Neutrophil (primary cell): ENCODE measurements around the gene OSBP.

ENCODE experiments used
- H3K27ac ChIP-seq: fragments of 200-600 bp; sonication (generic); 2 replicates; pipeline ENCODE4 v1.5.1; 2016; ENCODE audit warnings: mild to moderate bottlenecking, moderate library complexity
- H3K27me3 ChIP-seq: fragments of 200-600 bp; sonication (generic); 2 replicates; pipeline ENCODE4 v1.6.0; 2016; ENCODE audit warnings: mild to moderate bottlenecking
- H3K36me3 ChIP-seq: fragments of 200-600 bp; sonication (generic); 2 replicates; pipeline ENCODE4 v1.5.1; 2017
- H3K4me1 ChIP-seq, 2 experiments: fragments of 200-600 bp in 1 of 2; sonication (generic) in 1 of 2; 1 replicate in 1 of 2; 2 replicates in 1 of 2; pipeline versions ENCODE4 v1.5.1 to v1.6.1; 2013 to 2016; ENCODE audit warnings: low read depth in 1 of 2, low read length in 1 of 2, mild to moderate bottlenecking in 1 of 2, moderate library complexity in 1 of 2; ENCODE audit not compliant: control insufficient read depth in 1 of 2, insufficient read depth in 1 of 2
- H3K4me3 ChIP-seq, 2 experiments: fragments of 200-600 bp in 1 of 2; sonication (generic) in 1 of 2; 1 replicate in 1 of 2; 2 replicates in 1 of 2; pipeline ENCODE4 v1.5.1; 2013 to 2016; ENCODE audit warnings: low read depth in 1 of 2, low read length in 1 of 2, mild to moderate bottlenecking in 1 of 2, moderate library complexity in 1 of 2
- H3K9me3 ChIP-seq: fragments of 200-600 bp; sonication (generic); 2 replicates; pipeline ENCODE4 v1.5.1; 2016
- TF ChIP-seq, protein P1 (sequence below): fragments of 200-600 bp; sonication (generic); IDR thresholded peaks from 2 replicates; pipeline ENCODE4 v1.5.1; 2016; ENCODE audit warnings: antibody characterized with exemption

The OSBP gene

DNA sequence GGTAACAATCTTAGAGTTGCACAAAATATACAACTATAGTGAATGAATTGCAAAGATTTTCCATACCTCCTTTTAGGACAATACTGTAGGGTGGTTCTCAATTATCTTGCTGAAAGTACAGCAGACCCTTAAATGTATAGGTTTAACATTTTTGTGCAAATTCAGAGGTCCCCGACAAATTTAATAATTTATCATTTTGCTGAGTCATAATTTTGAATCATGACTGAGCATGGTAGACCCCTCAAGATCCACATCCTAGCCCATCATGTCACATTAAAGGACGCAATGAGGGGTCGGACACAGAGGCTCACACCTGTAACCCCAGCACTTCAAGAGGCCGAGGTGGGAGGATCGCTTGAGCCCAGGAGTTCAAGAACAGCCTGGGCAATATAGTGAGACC is 43.5 kb downstream of the OSBP start:
- TF ChIP-seq, protein P1, sequence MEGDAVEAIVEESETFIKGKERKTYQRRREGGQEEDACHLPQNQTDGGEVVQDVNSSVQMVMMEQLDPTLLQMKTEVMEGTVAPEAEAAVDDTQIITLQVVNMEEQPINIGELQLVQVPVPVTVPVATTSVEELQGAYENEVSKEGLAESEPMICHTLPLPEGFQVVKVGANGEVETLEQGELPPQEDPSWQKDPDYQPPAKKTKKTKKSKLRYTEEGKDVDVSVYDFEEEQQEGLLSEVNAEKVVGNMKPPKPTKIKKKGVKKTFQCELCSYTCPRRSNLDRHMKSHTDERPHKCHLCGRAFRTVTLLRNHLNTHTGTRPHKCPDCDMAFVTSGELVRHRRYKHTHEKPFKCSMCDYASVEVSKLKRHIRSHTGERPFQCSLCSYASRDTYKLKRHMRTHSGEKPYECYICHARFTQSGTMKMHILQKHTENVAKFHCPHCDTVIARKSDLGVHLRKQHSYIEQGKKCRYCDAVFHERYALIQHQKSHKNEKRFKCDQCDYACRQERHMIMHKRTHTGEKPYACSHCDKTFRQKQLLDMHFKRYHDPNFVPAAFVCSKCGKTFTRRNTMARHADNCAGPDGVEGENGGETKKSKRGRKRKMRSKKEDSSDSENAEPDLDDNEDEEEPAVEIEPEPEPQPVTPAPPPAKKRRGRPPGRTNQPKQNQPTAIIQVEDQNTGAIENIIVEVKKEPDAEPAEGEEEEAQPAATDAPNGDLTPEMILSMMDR, result no peak

DNA sequence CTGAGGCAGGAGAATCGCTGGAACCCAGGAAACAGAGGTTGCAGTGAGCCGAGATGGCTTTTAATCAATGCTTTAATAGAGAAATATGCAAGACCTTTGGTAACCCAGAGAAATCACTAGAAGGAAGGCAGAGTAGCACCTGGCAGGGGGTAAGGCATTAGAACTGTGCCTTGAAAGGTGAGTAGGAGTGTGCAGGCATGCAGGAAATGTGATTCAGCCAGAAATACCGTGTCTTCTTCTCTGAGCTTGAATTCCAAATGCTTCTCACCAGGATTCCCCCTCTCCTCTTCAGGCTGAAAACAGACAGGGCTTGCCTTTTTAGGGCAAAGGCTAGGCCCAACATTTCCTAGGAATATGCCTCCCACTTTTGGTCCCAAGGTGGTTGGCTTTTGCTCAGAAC is 53.3 kb downstream of the OSBP start:
- Histone ChIP-seq H3K36me3 (no peaks in the 10 kb centered on the region), H3K4me1 (peaks cover 34 to 39% of the 10 kb centered on the region in 2 experiments), H3K4me3 (no peak overlapping the region), H3K9me3 (no peaks in the 10 kb centered on the region), H3K27me3 (peaks cover 34% of the 10 kb centered on the region), H3K27ac (no peak overlapping the region)
- TF ChIP-seq, protein P1, result no peak

More for the DNA sequence above, 43.5 kb downstream of the OSBP start:
- Histone ChIP-seq H3K4me1 (no peaks in the 10 kb centered on the region), H3K27ac (no peak overlapping the region), H3K27me3 (no peaks in the 10 kb centered on the region), H3K4me3 (no peak overlapping the region), H3K36me3 (peaks cover 28% of the 10 kb centered on the region), H3K9me3 (no peaks in the 10 kb centered on the region)

DNA sequence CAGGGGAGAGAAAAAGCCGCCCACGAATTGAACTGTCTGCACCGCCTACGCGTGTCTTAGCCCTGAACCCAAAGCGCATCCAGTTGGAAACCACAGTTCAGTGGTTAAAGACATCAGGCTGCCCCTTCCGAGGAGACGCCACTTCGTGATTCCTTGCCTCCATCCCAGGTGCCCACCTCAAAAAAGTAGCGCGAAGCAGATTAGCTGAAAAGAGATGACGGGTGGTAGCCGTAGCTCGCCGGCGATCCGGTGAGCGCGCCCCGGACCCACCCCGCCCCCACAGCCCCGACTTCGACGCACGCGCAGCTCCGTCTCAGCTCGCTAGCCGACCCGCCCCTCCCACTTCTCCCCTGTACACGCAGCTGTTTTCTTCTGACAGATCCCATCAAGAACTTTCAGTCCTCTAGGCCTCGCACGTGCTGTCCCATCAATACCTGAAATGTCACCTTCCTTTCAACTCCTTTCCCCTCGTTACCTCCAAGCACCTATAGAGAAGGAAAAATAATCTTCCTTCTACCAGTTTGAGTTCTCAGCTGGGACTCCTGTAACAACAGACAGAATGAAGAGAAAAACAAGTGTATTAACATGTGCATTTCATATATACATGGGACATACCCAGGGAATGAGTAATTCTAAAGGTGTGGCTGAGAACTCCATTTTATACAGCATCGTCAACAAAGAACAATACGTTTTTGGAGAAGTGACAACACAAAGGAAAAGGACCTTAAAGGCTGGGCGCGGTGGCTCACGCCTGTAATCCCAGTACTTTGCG is 54.7 kb downstream of the OSBP start:
- H3K27me3 ChIP-seq, result peaks cover 48% of the 10 kb centered on the region
- no peaks in the 10 kb centered on the region for H3K9me3 ChIP-seq
- H3K4me1 ChIP-seq, result peaks cover 44 to 50% of the 10 kb centered on the region in 2 experiments
- peak overlapping the region; percentile 70 to 84 for H3K4me3 ChIP-seq
- TF ChIP-seq, protein P1, result no peak
- H3K27ac ChIP-seq, result peak overlapping the region; percentile 37
- H3K36me3 ChIP-seq, result no peaks in the 10 kb centered on the region

DNA sequence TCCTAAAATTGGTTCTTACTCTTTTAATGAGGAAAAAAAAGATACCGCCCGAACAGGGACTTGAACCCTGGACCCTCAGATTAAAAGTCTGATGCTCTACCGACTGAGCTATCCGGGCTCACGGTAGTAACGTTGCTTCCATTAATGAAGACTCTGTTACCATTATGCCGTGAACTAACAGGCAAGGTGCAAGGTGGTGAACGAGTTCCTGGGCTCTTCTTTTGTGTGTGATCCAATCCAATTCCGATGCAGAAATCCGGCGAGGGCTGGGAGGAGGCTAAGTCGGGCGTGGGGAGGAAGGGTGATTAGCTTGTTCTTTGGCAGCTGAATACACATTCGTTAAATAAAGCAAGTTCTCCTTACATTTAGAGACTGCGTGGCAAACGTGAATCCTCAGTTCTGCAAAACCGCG is 55.3 kb downstream of the OSBP start:
- peaks cover 54% of the 10 kb centered on the region for H3K27me3 ChIP-seq
- peak overlapping the region; percentile 70 to 84 for H3K4me3 ChIP-seq
- no peaks in the 10 kb centered on the region for H3K9me3 ChIP-seq
- peak overlapping the region; percentile 37 for H3K27ac ChIP-seq
- H3K4me1 ChIP-seq, result peaks cover 44 to 49% of the 10 kb centered on the region in 2 experiments
- TF ChIP-seq, protein P1, result no peak
- no peaks in the 10 kb centered on the region for H3K36me3 ChIP-seq

GRCh38 chr11:59559886-59560285 is 55.7 kb downstream of the OSBP start:
- Histone ChIP-seq H3K36me3 (no peaks in the 10 kb centered on the region), H3K27me3 (peaks cover 58% of the 10 kb centered on the region), H3K27ac (no peak overlapping the region), H3K9me3 (no peaks in the 10 kb centered on the region), H3K4me1 (peaks cover 42 to 47% of the 10 kb centered on the region in 2 experiments), H3K4me3 (peak overlapping the region; percentile 70 to 84)
- TF ChIP-seq, protein P1, result no peak
